G401 (cell line): ENCODE measurements around the gene FBXL13. TPM values are rescaled to one million over a fixed set of nuclear protein-coding genes. Genes with fewer than 3 reads are reported as not detected.

Experiments used
- DNase-seq: peaks from one replicate; pipeline ENCODE4 v3.0.0-alpha.2; 2015; ENCODE audit warnings: low spot score
- in situ Hi-C: cut with HindIII; loops from 2 replicates; pipeline ENCODE4 v1.10.0; 2016; ENCODE audit warnings: low sequenced_read_pairs, mixed read lengths
- total RNA-seq: library from RNA; depleted of rRNA; stranded (reverse); fragments of >200 nt; shearing (Covaris generic); gene quantifications from 2 replicates; pipeline ENCODE4 v1.2.3, GENCODE V29; 2014

The FBXL13 gene
- total RNA-seq, 1 experiment from 2014 or later, result 4.7 TPM

GRCh38 chr7:102889851-102890250, 184.7 kb downstream of the FBXL13 start:
- DNase-seq, result no peak
- in situ Hi-C loops, result no loop called here

DNA sequence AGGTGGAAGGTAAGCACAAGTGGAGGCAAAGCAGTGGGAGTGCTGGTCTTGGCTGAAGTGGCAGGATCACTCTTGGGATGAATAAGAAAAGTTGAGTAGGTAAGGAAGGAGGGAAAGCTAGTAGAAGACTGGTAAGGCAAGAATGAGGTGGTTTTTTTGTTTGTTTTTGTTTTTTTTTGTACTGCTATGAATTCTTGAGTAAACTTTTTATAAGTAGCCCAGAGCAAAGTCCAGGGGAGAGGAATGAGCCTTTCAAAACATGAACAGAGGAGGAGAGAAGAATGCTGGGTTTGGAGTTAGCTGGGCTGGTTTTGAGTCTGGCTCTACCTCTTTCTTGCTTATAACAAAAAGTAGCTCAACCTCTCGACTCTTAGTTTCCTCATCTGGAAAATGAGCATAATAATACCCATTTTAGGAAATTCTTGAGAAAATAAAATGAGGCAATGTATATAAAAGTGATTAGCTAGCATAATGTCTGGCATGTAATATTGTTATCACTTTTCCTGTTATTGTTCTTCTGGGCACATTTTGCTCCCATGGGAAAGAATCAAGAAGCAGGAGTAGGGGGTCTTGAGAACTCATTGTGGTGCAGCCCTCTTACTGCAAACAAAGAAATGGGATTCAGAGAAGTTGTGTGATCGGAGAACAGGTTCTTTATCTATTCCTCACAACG, 185.9 kb downstream of the FBXL13 start:
- in situ Hi-C loops, result no loop called here
- DNase-seq, result no peak

DNA sequence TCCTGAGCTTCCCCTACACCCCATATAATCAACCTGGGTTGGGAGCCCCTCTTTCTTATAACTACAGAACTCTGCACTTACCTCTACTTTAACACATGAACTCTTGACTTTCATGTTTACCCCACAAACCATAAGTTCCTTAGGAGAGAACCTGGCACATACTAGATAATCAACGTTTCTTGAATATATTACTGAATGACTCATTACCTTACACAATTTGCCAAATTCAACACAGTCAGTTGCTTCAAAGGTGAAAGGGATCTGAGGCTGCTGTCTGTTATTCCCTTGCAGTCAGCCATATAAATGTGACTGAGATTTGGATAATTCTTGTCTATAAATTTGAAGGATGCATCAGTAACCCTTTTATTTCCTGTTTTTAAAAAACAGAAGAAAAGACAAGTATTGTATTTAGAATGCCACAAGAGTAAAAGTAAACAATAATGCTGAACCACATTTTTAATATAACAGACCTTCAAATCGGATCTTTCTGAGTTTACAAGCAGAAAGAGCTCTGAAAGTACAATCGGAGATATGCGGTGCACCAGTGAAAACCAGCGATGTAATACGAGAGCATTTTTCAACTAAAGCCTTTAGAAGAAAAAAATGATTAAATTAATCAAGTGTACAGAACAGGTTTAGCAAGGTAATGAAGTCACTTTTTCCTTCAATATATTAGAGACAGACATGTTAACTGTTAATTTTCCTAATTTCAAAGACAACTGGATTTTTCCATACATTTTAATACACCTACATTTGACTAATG, 191.3 kb downstream of the FBXL13 start:
- in situ Hi-C loops, result no loop called here
- no peak for DNase-seq

DNA sequence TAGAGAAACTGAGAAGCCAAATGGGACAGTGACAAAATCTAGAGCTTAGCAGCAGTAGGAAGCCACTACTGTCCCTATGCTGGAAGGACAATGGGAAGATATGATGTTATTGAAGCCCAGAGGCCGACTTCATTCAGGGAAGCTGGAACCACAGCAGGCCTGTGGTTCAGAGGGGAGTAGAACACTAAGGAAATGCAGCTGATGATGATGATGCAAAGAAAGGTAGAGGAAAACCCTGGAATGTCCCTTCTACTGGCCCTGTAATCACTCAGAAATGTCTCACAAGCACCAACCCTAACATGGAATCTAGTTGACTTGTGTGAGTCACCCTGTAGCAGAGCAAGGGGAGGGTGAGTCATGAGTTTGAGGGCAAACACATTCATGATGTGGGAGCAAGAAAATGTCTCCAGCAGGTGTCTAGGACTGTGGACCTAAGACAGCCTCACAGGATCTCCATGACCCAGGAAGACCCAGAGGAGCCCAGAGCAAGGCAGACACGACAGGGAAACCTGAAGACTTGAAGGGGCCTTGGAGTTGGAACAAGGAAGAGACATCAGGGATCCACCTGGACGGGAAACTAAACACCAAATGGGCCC, 198.8 kb downstream of the FBXL13 start:
- no peak for DNase-seq
- in situ Hi-C loops, result no loop called here

GRCh38 chr7:102874966-102875365, 199.6 kb downstream of the FBXL13 start:
- in situ Hi-C loops, result no loop called here
- no peak for DNase-seq

GRCh38 chr7:102874166-102874829, 200.3 kb downstream of the FBXL13 start:
- in situ Hi-C loops, result no loop called here
- no peak for DNase-seq

DNA sequence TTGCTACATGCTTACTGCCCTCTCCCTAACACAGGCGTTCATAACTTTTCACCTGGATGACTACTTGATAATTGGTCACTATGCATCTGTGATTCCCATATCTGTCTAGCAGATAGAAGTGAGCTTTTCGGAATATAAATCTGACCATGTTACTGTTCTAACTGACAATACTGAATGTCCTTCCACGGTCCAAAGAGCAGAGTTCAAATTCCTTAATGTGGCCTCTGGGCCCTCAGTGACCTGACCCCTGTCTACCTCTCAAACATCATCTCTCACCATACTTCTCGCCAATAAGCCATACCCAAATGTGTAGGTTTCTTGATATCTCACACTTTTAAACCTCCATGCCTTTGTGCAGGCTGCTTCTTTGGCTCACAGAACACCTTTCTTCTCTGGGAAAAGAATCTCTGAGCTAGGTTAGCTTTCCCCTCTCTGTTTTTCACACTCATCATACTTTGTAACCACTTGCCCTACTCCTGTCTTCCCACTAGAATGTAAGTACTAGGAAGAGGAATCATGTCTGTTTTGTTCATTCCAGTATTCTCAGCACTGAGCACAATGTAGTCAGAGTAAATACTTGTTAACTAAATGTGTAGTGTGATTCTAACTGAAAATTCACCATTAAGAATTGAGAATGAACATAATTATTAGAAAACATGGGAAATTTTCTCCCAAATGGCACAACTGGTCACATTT, 201.0 kb downstream of the FBXL13 start:
- in situ Hi-C loops, result no loop called here

DNA sequence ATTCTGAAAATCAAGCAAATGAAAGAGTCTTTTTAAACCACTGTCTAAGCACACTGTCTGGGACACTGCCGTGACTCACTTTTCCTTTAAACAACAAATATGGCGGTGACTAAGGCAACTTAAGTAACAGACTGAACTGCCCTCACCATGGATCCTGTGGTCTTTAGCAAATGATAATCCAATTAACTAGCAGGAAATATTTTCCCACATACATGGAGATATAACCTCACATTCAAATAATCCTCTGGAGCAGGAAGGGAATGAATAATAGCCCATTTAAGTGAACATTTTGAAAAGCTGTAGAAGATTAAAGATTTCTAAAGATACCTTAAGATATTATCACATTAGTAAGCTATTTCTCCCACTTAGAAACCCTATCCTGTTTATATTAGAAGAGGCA, 202.1 kb downstream of the FBXL13 start:
- no peak for DNase-seq
- in situ Hi-C loops, result no loop called here

More for the DNA sequence above, 201.0 kb downstream of the FBXL13 start:
- no peak for DNase-seq

DNA sequence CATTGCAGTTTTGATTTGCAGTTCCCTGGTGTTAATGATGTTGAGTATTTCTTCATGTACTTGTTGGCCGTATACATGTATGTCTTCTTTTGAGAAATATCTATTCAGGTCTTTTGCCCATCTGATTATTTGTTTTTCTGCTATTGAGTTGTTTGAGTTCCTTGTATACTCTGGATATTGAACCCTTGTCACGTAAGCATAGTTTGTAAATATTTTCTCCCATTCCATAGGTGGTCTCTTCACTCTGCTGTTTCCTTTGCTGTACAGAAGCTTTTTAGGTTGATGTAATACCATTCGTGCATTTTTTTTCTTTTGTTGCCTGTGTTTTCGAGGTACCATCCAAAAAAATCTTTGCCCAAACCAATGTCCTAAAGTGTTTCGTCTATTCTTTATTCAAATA, 205.4 kb downstream of the FBXL13 start:
- no peak for DNase-seq
- in situ Hi-C loops, result no loop called here

DNA sequence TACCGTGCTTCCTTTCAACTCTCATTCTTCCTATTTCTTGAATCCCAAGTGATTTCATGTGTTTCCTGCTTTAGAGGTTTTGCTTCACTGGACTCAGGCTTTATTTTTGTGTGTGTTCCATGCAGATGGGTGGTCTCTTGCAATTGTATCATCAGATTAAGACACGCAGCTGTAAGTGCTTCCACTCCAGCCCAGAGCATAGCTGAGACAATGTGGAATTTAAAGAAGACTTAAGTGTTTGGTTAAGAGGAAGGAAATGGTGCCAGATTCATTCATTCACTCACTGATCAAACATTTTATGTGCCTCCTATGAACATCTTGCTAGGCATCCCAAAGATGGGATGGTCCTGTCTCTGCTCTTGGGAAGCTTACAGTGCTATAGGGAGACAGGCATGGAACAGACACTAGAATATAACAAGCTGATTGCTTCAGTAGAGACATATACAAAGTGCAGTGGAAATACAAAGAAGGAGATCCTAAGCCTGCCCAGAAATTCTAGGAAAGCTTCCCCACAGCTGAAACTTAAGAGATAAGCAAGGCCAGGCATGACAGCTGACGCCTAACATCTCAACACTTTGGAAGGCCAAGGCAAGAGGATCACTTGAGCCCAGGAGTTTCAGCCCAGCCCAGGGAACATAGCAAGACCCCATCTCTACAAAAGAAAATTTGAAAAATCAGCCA, 207.9 kb downstream of the FBXL13 start:
- DNase-seq, result no peak
- in situ Hi-C loops, result no loop called here

- DNase-seq, result no peak
- in situ Hi-C loops, result no loop called here
Measured at GRCh38 chr7:102864958-102865357, 209.6 kb downstream of the FBXL13 start.

- DNase-seq, result no peak
- in situ Hi-C loops, result no loop called here
Measured at GRCh38 chr7:102860351-102860811, 214.2 kb downstream of the FBXL13 start.

- in situ Hi-C loops, result no loop called here
- no peak for DNase-seq
Measured at GRCh38 chr7:102859799-102860125, 214.8 kb downstream of the FBXL13 start.

DNA sequence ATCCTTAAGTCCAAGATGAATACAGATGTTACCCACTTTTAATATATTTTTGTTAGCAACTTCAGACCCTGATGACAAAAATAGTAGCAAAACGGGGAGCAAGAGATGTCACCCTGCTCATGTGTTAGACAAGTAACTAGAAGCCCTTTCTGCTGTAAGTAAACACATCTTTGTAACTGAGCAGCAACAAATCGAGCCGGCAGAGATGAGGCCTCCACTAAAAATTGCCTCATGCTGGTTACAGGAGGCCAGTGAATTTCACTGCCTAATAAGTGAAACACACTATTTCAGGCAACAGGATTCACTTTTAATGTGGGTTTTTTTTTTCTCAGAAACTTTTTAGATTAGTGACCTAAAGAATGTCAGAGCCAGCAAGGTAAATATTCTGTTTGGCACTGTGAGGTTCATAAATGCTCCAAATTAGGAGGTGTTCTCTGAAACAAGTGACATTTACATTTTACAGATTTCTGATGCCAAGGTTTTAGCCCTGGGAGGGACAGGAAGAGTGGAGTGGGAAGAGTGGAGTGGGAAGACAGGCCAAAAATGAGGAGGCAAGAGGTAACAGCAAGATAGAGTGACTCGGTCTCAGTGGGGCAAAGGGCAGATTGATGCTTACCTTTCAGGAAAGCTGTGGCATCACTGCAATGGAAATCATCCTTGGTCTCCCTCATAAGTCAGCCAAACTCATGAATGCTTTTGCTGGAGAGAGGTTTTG, 215.4 kb downstream of the FBXL13 start:
- in situ Hi-C loops, result no loop called here
- no peak for DNase-seq

DNA sequence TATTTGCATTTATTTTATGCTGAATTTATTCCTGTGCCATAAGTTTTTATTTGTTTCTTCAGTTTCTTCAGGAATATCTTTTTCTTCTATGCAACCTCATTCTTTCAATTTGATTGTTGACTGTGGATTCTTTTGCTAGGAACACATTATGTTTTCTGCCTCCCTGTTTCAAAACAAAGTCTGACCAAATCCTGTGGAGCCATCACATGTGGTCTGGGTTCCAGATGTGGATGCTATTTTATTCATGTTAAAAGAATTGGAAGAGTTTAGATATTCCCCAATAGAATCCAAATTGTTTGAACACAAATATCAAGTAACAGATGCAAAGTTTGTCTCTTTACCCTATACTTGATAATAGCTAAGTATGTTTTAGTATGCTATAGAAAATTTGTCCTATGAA, 218.6 kb downstream of the FBXL13 start:
- in situ Hi-C loops, result no loop called here
- DNase-seq, result no peak

DNA sequence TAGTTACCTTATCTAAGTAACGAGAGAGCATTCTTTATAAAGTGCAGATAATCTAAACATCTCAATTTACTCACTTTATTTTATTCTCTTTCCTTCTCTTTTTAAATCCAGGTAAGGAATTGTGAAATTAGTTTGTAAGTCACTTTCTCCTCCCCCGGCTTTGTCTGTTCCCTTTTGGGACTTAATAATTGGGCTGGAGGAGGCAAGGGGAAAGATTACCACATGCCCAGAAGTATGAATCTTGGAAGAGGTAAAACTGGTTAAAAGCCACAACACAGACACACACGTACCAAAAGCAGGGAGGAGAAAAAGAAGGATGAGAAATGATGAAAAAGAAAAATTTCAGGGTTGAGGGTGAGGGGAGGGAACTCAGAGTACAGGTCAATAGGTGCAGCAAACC, 225.1 kb downstream of the FBXL13 start:
- DNase-seq, result no peak
- in situ Hi-C loops, result no loop called here

GRCh38 chr7:102849079-102849478, 225.5 kb downstream of the FBXL13 start:
- no peak for DNase-seq
- in situ Hi-C loops, result no loop called here

DNA sequence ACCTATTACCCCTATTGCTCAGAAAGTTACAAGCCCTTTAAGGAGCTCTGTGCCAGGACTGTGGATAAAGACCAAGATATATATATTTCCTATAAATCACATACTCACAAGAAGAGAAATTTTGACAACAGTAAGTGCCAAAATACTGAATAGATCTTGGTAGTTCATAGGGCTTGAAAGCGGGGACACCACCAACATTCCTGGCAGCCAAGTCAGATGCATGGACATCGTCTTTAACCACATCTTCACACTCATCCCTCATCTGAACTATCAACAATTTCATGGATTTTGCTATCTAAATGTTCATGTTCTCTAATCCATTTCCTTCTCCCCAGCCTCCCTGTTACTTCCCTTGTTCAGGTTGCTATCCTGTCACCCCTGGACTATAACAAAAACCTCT, 229.2 kb downstream of the FBXL13 start:
- in situ Hi-C loops, result no loop called here
- no peak for DNase-seq
